ENCODE measurements around the gene FXYD4.

Gene FXYD4

DNA sequence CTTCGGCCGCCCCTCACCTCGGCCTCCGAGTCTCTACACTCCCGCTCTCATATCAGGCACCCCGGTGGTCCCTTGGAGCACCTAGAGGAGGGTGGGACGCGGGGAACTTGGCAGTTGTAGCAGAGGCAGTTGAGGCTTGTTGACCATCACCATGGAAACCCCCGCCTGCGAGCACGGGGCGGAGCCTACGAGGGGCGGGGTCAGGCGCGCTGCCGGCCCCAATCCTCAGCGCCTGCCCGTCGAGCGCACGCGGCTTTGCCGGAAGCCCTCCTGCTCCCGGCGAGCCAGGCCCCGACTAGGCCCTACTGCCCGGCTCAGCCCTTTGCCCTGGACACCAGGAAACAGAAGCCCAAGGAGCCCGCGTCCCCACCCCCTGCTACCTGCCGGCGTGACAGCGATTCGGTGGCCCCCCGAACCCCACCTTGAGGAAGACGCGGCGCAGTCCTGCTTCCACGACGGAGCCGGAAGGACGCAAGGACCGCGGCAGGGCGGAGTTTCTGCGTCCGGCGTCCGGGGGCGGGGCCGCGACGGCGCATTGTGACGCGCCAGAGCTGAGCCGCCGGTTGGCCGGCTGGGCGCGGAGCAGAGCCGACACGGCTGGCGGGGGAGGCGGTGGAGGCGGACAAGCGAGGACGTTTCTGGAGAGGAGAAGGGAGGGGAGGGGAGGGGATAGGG lies 37.4 kb downstream of the FXYD4 start, which contains the start of gene HNRNPF:
TSS of gene HNRNPF (minus strand) at position 477 of the 675 bp plus-strand sequence. CDS start 21,302 bp downstream, outside the sequence.
- Histone ChIP-seq H3K4me3 (peak within 1 kb of the TSS; percentile 86), H3K27ac (peak within 1 kb of the TSS; percentile 97), H3K9ac (ENCODE audit: insufficient read length) (peak within 1 kb of the TSS; percentile 94), H3K36me3 (ENCODE audit: insufficient read depth, low read length) (peaks cover under 1% of the 10 kb centered on the region; the same call in 1 of the 2 replicates), H3K9me3 (ENCODE audit: low read depth, low read length) (no peaks in the 10 kb centered on the region)
- DNase-seq (ENCODE audit: low read depth, low spot score), result no peak
- TF ChIP-seq FOXP2 (optimal IDR thresholded peaks at IDR 0.05; ENCODE audit: control extremely low read depth, extremely low read length, insufficient read depth), result no peak
- no peak; the same call in none of the 2 replicates for TF ChIP-seq POLR2AphosphoS5 (IDR thresholded peaks at IDR 0.05; ENCODE audit: borderline replicate concordance, low read depth, low read length)
- no peak for TF ChIP-seq EZH2 (IDR thresholded peaks at IDR 0.05)

DNA sequence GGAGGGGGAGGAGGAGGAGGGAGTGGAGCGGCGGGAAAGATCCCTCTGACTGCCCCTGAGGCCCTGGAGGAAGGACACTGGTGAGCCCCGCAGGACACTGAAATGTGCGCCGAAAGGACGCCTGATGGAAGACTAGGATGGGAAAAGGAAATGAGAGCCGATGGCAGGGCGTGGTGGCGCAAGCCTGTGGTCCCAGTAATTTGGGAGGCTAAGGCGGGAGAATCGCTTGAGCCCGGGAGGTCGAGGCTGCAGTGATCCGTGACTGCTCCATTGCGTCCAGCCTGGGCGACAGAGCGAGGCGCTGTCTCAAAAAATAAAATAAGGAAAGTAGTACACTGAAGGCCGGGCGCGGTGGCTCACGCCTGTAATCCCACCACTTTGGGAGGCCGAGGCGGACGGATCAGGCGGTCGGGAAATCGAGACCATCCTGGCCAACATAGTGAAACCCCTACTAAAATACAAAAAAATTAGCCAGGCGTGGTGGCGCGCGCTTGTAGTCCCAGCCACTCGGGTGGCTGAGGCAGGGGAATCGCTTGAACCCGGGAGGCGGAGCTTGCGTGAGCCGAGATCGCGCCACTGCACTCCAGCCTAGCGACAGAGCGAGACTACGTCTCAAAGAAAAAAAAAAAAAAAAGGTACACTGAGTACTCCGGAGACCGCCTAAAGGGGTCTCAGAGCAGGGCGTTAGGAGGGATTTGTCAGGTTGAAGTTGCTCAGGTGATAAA lies 38.1 kb downstream of the FXYD4 start:
- H3K9ac ChIP-seq (ENCODE audit: insufficient read length), result no peak overlapping the region
- TF ChIP-seq EZH2 (IDR thresholded peaks at IDR 0.05) (no peak), POLR2AphosphoS5 (IDR thresholded peaks at IDR 0.05; ENCODE audit: borderline replicate concordance, low read depth, low read length) (no peak), FOXP2 (optimal IDR thresholded peaks at IDR 0.05; ENCODE audit: control extremely low read depth, extremely low read length, insufficient read depth) (no peak)
- 0 out of 2 replicates have a peak overlapping the region, but pooled peaks have one; percentile 36 for H3K27ac ChIP-seq
- peak overlapping the region; percentile 86 for H3K4me3 ChIP-seq
- no peaks in the 10 kb centered on the region for H3K9me3 ChIP-seq (ENCODE audit: low read depth, low read length)
- no peak for DNase-seq (ENCODE audit: low read depth, low spot score)
- H3K36me3 ChIP-seq (ENCODE audit: insufficient read depth, low read length), result no peaks in the 10 kb centered on the region

DNA sequence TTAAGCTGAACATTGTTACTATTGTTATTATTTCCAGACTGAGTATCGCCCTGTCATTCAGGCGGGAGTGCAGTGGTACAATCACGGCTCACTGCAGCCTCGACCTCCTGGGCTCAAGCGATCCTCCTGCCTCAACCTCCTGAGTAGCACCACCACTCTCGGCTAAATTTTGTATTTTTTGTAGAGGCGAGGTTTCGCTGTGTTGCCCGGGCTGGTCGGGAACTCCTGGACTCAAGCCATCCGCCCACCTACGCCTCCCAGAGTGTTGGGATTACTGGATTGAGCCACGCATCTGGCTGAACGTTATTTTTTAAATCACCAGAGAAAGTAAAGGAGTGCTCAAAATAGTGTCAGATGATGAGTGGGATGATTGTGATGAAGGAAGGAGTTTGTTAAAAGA lies 38.9 kb downstream of the FXYD4 start:
- no peak overlapping the region for H3K9ac ChIP-seq (ENCODE audit: insufficient read length)

DNA sequence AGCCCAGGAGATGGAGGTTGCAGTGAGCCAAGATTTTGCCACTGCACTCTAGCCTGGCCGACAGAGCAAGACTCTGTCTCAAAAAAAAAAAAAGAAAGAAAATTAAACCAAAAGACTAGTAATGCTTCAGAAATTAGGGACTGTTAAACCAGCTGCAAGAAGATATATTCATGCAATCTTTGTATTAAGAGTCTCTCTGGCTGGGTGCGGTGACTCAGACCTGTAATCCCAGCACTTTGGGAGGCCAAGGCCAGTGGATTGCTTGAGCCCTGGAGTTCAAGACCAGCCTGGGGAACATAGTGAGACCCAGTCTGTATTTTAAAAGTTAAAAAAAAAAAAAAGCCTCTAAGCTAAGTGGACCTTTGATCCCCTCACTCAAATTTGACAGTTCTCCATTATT lies 40.1 kb downstream of the FXYD4 start:
- no peak for DNase-seq (ENCODE audit: low read depth, low spot score)
- H3K27ac ChIP-seq, result no peak overlapping the region
- no peak for TF ChIP-seq POLR2AphosphoS5 (IDR thresholded peaks at IDR 0.05; ENCODE audit: borderline replicate concordance, low read depth, low read length)
- TF ChIP-seq EZH2 (IDR thresholded peaks at IDR 0.05), result no peak
- TF ChIP-seq FOXP2 (optimal IDR thresholded peaks at IDR 0.05; ENCODE audit: control extremely low read depth, extremely low read length, insufficient read depth), result no peak
- H3K9me3 ChIP-seq (ENCODE audit: low read depth, low read length), result no peaks in the 10 kb centered on the region
- H3K4me3 ChIP-seq, result no peak overlapping the region
- H3K9ac ChIP-seq (ENCODE audit: insufficient read length), result no peak overlapping the region
- no peaks in the 10 kb centered on the region for H3K36me3 ChIP-seq (ENCODE audit: insufficient read depth, low read length)

More for the DNA sequence above, 38.9 kb downstream of the FXYD4 start:
- no peak overlapping the region for H3K4me3 ChIP-seq
- H3K27ac ChIP-seq, result no peak overlapping the region
- no peaks in the 10 kb centered on the region for H3K36me3 ChIP-seq (ENCODE audit: insufficient read depth, low read length)
- no peak for DNase-seq (ENCODE audit: low read depth, low spot score)
- H3K9me3 ChIP-seq (ENCODE audit: low read depth, low read length), result no peaks in the 10 kb centered on the region
- TF ChIP-seq FOXP2 (optimal IDR thresholded peaks at IDR 0.05; ENCODE audit: control extremely low read depth, extremely low read length, insufficient read depth), result no peak
- TF ChIP-seq POLR2AphosphoS5 (IDR thresholded peaks at IDR 0.05; ENCODE audit: borderline replicate concordance, low read depth, low read length), result no peak
- no peak for TF ChIP-seq EZH2 (IDR thresholded peaks at IDR 0.05)

DNA sequence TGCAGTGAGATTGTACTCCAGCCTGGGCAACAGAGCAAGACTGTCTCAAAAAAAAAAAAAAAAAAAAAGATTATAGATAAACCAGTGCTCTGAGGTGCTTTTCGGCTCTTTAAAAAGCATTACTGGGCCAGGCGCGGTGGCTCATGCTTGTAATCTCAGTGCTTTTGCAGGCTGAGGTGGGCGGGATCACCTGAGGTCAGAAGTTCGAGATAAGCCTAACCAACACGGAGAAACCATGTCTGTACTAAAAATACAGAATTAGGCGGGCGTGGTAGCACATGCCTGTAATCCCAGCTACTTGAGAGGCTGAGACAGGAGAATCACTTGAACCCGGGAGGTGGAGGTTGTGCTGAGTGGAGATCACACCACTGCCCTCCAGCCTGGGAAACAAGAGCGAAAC lies 44.1 kb downstream of the FXYD4 start:
- Histone ChIP-seq H3K36me3 (ENCODE audit: insufficient read depth, low read length) (no peaks in the 10 kb centered on the region), H3K9me3 (ENCODE audit: low read depth, low read length) (no peaks in the 10 kb centered on the region), H3K4me3 (no peak overlapping the region), H3K9ac (ENCODE audit: insufficient read length) (no peak overlapping the region), H3K27ac (no peak overlapping the region)
- no peak for DNase-seq (ENCODE audit: low read depth, low spot score)
- TF ChIP-seq EZH2 (IDR thresholded peaks at IDR 0.05) (no peak), FOXP2 (optimal IDR thresholded peaks at IDR 0.05; ENCODE audit: control extremely low read depth, extremely low read length, insufficient read depth) (no peak), POLR2AphosphoS5 (IDR thresholded peaks at IDR 0.05; ENCODE audit: borderline replicate concordance, low read depth, low read length) (no peak)

DNA sequence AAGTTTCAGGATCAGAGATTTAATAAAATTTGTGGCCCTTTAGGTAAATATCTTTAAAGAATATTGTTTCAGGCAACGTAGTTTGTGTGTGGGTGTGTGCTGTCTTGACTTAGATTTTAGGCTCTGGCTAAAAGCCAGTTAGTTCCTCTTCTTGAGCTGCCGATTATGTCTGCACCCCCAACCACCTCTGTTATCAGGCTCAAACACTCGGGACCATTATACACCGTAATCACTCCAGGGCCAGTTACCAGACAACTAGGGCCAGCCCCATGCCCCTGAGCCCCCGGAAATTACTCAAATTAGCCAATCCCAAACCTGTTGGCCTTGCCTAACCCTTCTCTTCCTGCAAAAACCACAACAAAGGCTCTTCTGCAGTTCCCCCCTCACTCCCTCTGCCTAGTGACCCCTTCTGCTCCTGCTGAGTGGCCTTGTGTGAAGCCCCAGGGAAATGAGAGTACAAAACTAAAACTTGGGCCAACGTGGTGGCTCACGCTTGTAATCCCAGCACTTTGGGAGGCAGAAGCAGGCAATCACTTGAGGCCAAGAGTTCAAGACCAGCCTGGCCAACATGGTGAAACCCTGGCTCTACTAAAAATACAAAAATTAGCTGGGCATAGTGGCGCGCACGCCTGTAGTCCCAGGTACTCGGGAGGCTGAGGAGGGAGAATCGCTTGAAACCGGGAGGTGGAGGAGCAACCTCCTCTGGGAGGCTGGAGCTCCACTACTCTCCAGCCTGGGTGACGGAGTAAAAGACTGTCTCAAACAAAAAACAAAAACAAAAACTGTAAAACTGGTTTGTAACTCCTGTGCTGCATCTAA lies 46.7 kb downstream of the FXYD4 start:
- DNase-seq (ENCODE audit: low read depth, low spot score), result no peak
- Histone ChIP-seq H3K9ac (ENCODE audit: insufficient read length) (no peak overlapping the region), H3K4me3 (no peak overlapping the region), H3K36me3 (ENCODE audit: insufficient read depth, low read length) (no peaks in the 10 kb centered on the region), H3K27ac (no peak overlapping the region), H3K9me3 (ENCODE audit: low read depth, low read length) (no peaks in the 10 kb centered on the region)
- TF ChIP-seq EZH2 (IDR thresholded peaks at IDR 0.05), result no peak
- no peak for TF ChIP-seq POLR2AphosphoS5 (IDR thresholded peaks at IDR 0.05; ENCODE audit: borderline replicate concordance, low read depth, low read length)
- TF ChIP-seq FOXP2 (optimal IDR thresholded peaks at IDR 0.05; ENCODE audit: control extremely low read depth, extremely low read length, insufficient read depth), result no peak

DNA sequence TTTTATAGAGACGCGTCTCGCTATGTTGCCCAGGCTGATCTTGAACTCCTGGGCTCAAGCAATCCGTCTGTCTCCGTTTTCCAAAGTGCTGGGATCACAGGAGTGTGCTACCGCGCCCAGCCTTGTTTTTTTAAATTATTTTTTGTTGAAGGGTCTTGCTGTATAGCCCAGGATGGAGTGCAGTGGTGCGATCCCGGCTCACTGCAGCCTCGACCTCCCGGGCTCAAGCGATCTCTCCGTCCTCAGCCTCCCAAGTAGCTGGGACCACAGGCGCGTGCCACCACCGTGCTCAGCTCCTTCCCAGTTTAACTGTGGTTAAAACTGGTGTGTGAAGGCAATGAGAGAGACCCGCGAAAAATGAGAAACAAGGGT lies 48.5 kb downstream of the FXYD4 start:
- DNase-seq (ENCODE audit: low read depth, low spot score), result no peak
- no peak for TF ChIP-seq POLR2AphosphoS5 (IDR thresholded peaks at IDR 0.05; ENCODE audit: borderline replicate concordance, low read depth, low read length)
- TF ChIP-seq FOXP2 (optimal IDR thresholded peaks at IDR 0.05; ENCODE audit: control extremely low read depth, extremely low read length, insufficient read depth), result no peak
- no peak for TF ChIP-seq EZH2 (IDR thresholded peaks at IDR 0.05)
- peak overlapping the region; percentile 91 for H3K27ac ChIP-seq
- peak overlapping the region; percentile 62; the same call in 1 of the 2 replicates for H3K4me3 ChIP-seq
- H3K9me3 ChIP-seq (ENCODE audit: low read depth, low read length), result no peaks in the 10 kb centered on the region
- H3K36me3 ChIP-seq (ENCODE audit: insufficient read depth, low read length), result no peaks in the 10 kb centered on the region
- no peak overlapping the region for H3K9ac ChIP-seq (ENCODE audit: insufficient read length)
